Activated CD8-positive, alpha-beta memory T cell treated with anti-CD3 and anti-CD28 coated beads for 4 hours (primary cell): ENCODE data around the gene STK10.
A peak's percentile ranks its signal among the peaks of the same experiment; 100 is the strongest.

ENCODE experiments used
- DNase-seq, 2 donors: peaks; one replicate each; pipeline ENCODE4 v3.0.0-alpha.2; 2020; ENCODE audit warnings: low read depth in 2 of 2

Gene STK10

GRCh38 chr5:172188893-172189692 lies 1.1 kb upstream of the STK10 start:
- DNase-seq: no peak

- no peak for DNase-seq
These were observed 649 bp downstream of the STK10 start for GRCh38 chr5:172187118-172188032.

GRCh38 chr5:172186114-172186695 lies 1.8 kb downstream of the STK10 start:
- DNase-seq: no peak

GRCh38 chr5:172185096-172185461 lies 2.9 kb downstream of the STK10 start:
- DNase-seq: no peak

GRCh38 chr5:172183881-172184280 lies 4.1 kb downstream of the STK10 start:
- DNase-seq: no peak

GRCh38 chr5:172182291-172182690 lies 5.7 kb downstream of the STK10 start:
- no peak for DNase-seq

- no peak for DNase-seq
These were observed 7.1 kb downstream of the STK10 start for GRCh38 chr5:172180936-172181335.

GRCh38 chr5:172178991-172179989 lies 8.7 kb downstream of the STK10 start:
- no peak for DNase-seq

- DNase-seq: no peak
These were observed 9.6 kb downstream of the STK10 start for GRCh38 chr5:172178301-172178987.

GRCh38 chr5:172177176-172177575 lies 10.8 kb downstream of the STK10 start:
- DNase-seq: no peak

GRCh38 chr5:172175263-172175719 lies 12.7 kb downstream of the STK10 start:
- DNase-seq: peak; percentile 79 to 81

GRCh38 chr5:172173564-172174153 lies 14.4 kb downstream of the STK10 start:
- DNase-seq: no peak

- no peak for DNase-seq
These were observed 15.0 kb downstream of the STK10 start for GRCh38 chr5:172172912-172173563.

GRCh38 chr5:172171118-172171517 lies 16.9 kb downstream of the STK10 start:
- DNase-seq: no peak

- no peak for DNase-seq
These were observed 17.7 kb downstream of the STK10 start for GRCh38 chr5:172170251-172170701.

GRCh38 chr5:172169216-172169615 lies 18.8 kb downstream of the STK10 start:
- DNase-seq: no peak

GRCh38 chr5:172168311-172168710 lies 19.7 kb downstream of the STK10 start:
- DNase-seq: no peak

- DNase-seq: no peak
These were observed 20.1 kb downstream of the STK10 start for GRCh38 chr5:172167895-172168294.

GRCh38 chr5:172166030-172166826 lies 21.8 kb downstream of the STK10 start:
- DNase-seq: no peak
